ENCODE results near the gene SNX15. TPM values are rescaled to one million over a fixed set of nuclear protein-coding genes. Genes with fewer than 3 reads are reported as not detected.

SNX15 gene
- total RNA-seq, 1 experiment from 2014 or later, result 21.0 TPM

GRCh38 chr11:65045061-65045460 is 17.8 kb downstream of the SNX15 start:
- TF ChIP-seq, protein P1, sequence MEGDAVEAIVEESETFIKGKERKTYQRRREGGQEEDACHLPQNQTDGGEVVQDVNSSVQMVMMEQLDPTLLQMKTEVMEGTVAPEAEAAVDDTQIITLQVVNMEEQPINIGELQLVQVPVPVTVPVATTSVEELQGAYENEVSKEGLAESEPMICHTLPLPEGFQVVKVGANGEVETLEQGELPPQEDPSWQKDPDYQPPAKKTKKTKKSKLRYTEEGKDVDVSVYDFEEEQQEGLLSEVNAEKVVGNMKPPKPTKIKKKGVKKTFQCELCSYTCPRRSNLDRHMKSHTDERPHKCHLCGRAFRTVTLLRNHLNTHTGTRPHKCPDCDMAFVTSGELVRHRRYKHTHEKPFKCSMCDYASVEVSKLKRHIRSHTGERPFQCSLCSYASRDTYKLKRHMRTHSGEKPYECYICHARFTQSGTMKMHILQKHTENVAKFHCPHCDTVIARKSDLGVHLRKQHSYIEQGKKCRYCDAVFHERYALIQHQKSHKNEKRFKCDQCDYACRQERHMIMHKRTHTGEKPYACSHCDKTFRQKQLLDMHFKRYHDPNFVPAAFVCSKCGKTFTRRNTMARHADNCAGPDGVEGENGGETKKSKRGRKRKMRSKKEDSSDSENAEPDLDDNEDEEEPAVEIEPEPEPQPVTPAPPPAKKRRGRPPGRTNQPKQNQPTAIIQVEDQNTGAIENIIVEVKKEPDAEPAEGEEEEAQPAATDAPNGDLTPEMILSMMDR (IDR thresholded peaks at IDR 0.05; ENCODE audit: unreplicated experiment), result no peak
- Mint-ChIP-seq H3K36me3 (ENCODE audit: insufficient read depth, unreplicated experiment) (peaks cover 19% of the 10 kb centered on the region), H3K9me3 (ENCODE audit: unreplicated experiment) (no peaks in the 10 kb centered on the region), H3K4me1 (ENCODE audit: insufficient read depth, unreplicated experiment) (peaks cover 10% of the 10 kb centered on the region), H3K27ac (ENCODE audit: low read depth, unreplicated experiment) (no peak overlapping the region), H3K4me3 (ENCODE audit: unreplicated experiment) (no peak overlapping the region), H3K27me3 (ENCODE audit: insufficient read depth, unreplicated experiment) (no peaks in the 10 kb centered on the region)
- ChIA-PET POLR2A (interaction anchor here (0.7 to 0.9 kb wide), 2 partner anchors 51 to 1398 kb away, joined by 5 read pairs; partner anchors contain the start of gene VPS51), CTCF (interaction anchor here (1.4 kb wide), 1 partner anchor 31 kb away, joined by 4 read pairs; no protein-coding TSS in a partner anchor)
- BruUV-seq (replicated peaks), result no TSS peak
- intact Hi-C loops (cut with micrococcal nuclease), result no loop called here
- no peak for DNase-seq (ENCODE audit: unreplicated experiment)

DNA sequence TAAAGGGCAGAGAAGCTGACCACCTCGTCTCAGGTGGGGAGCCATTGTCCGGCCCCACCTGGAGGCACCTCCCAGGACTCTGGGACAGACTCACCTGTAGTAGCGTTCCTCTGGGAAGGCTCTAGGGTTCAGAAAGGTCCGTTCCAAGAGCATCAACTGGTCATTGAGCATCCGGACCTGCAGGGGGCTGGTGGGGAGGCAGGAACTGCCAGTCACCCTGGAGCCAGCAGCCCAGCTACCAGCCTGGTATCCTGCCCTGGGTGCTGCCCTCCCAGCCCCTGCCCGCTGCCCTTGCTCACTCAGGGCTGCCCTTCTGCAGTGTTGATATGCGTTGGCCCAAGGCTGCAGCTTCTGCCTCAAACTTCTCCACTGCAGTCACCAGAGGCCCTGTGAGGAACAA is 18.5 kb downstream of the SNX15 start:
- BruUV-seq (replicated peaks), result no TSS peak
- H3K4me1 Mint-ChIP-seq (ENCODE audit: insufficient read depth, unreplicated experiment), result peaks cover 10% of the 10 kb centered on the region
- TF ChIP-seq, protein P1 (IDR thresholded peaks at IDR 0.05; ENCODE audit: unreplicated experiment), result no peak
- no peaks in the 10 kb centered on the region for H3K9me3 Mint-ChIP-seq (ENCODE audit: unreplicated experiment)
- ChIA-PET CTCF (interaction anchor here (1.4 kb wide), 1 partner anchor 30 kb away, joined by 4 read pairs; no protein-coding TSS in a partner anchor), POLR2A (interaction anchor here (0.9 kb wide), 1 partner anchor 51 kb away, joined by 5 read pairs; the partner anchor contains the start of gene VPS51)
- H3K4me3 Mint-ChIP-seq (ENCODE audit: unreplicated experiment), result no peak overlapping the region
- intact Hi-C loops (cut with micrococcal nuclease), result no loop called here
- no peaks in the 10 kb centered on the region for H3K27me3 Mint-ChIP-seq (ENCODE audit: insufficient read depth, unreplicated experiment)
- no peak overlapping the region for H3K27ac Mint-ChIP-seq (ENCODE audit: low read depth, unreplicated experiment)
- DNase-seq (ENCODE audit: unreplicated experiment), result no peak
- H3K36me3 Mint-ChIP-seq (ENCODE audit: insufficient read depth, unreplicated experiment), result peaks cover 19% of the 10 kb centered on the region

DNA sequence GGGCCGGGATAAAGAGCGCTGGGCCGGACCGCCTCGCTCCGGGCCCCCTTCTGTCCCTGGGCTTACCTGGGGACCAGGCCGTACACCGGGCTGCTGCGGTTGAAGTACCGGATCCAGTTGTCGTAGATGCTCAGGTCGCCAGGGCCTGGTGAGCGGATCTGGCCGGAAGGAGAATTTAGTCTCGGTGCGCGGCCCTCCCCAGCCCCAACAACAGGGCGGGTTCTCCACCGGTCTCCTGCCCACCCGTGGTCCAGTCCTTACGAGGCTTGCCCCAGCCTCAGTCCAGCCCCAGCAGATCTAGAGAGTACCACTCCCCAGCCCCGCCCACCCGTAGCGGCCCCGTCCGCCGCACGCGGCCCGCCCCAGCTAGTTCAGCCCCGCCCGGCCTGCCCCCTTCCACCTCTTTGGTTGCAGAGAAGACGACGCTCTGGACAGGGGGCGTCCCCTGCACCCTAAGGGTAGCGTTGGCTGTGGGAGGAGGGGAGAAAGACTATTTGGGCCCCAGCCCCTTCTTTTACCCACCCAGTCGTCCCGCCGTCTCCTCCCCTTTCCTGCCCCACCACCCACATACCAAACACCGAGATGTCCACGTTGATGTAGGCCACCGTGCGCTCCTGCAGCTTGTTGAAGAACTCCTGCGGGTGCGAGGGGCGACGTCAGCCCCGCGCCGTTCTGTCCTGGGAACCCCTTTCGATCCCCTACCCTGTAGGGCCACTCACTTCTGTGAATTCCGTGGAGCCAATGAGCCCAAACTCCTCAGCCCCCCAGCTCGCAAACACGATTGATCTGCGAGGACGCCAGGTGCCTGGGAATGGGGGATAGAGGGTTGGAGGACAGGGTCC is 20.6 kb downstream of the SNX15 start:
- BruUV-seq (replicated peaks), result no TSS peak

GRCh38 chr11:65051398-65051858 is 24.2 kb downstream of the SNX15 start:
- TF ChIP-seq, protein P1 (IDR thresholded peaks at IDR 0.05; ENCODE audit: unreplicated experiment), result no peak
- no peaks in the 10 kb centered on the region for H3K27me3 Mint-ChIP-seq (ENCODE audit: insufficient read depth, unreplicated experiment)
- no peaks in the 10 kb centered on the region for H3K9me3 Mint-ChIP-seq (ENCODE audit: unreplicated experiment)
- no peaks in the 10 kb centered on the region for H3K36me3 Mint-ChIP-seq (ENCODE audit: insufficient read depth, unreplicated experiment)
- DNase-seq (ENCODE audit: unreplicated experiment), result no peak
- no TSS peak for BruUV-seq (replicated peaks)
- ChIA-PET POLR2A (no interaction called here), CTCF (no interaction called here)
- no peak overlapping the region for H3K4me3 Mint-ChIP-seq (ENCODE audit: unreplicated experiment)
- H3K4me1 Mint-ChIP-seq (ENCODE audit: insufficient read depth, unreplicated experiment), result no peaks in the 10 kb centered on the region
- intact Hi-C loops (cut with micrococcal nuclease), result no loop called here
- no peak overlapping the region for H3K27ac Mint-ChIP-seq (ENCODE audit: low read depth, unreplicated experiment)

More for the DNA sequence above, 20.6 kb downstream of the SNX15 start:
- Mint-ChIP-seq H3K4me1 (ENCODE audit: insufficient read depth, unreplicated experiment) (peaks cover 10% of the 10 kb centered on the region), H3K36me3 (ENCODE audit: insufficient read depth, unreplicated experiment) (peaks cover 19% of the 10 kb centered on the region), H3K27ac (ENCODE audit: low read depth, unreplicated experiment) (no peak overlapping the region), H3K9me3 (ENCODE audit: unreplicated experiment) (no peaks in the 10 kb centered on the region), H3K27me3 (ENCODE audit: insufficient read depth, unreplicated experiment) (no peaks in the 10 kb centered on the region), H3K4me3 (ENCODE audit: unreplicated experiment) (no peak overlapping the region)
- DNase-seq (ENCODE audit: unreplicated experiment), result no peak
- ChIA-PET POLR2A (no interaction called here), CTCF (interaction anchor here (0.7 kb wide), 1 partner anchor 24 kb away, joined by 3 read pairs; no protein-coding TSS in a partner anchor)
- intact Hi-C loops (cut with micrococcal nuclease), result no loop called here
- TF ChIP-seq, protein P1 (IDR thresholded peaks at IDR 0.05; ENCODE audit: unreplicated experiment), result no peak

Data from MCF 10A (cell line).